HT1080 (cell line): ENCODE data around the gene AFF1. TPM values are rescaled to one million over a fixed set of nuclear protein-coding genes. Genes with fewer than 3 reads are reported as not detected.
"Not testable (repeated sequence)": the region's sequence is repeated elsewhere in the genome, so short reads cannot be mapped to it uniquely, and the experiment has no call there.

Source experiments
- DNase-seq: peaks from one replicate; pipeline ENCODE4 v3.0.0-alpha.2; 2015; ENCODE audit warnings: low read depth
- total RNA-seq: library from RNA; depleted of rRNA; stranded (reverse); fragments of >200 nt; shearing (Covaris generic); gene quantifications from 2 replicates; pipeline ENCODE4 v1.2.3, GENCODE V29; 2014

AFF1 gene
- total RNA-seq, 1 experiment from 2014 or later, result 13.5 TPM

DNA sequence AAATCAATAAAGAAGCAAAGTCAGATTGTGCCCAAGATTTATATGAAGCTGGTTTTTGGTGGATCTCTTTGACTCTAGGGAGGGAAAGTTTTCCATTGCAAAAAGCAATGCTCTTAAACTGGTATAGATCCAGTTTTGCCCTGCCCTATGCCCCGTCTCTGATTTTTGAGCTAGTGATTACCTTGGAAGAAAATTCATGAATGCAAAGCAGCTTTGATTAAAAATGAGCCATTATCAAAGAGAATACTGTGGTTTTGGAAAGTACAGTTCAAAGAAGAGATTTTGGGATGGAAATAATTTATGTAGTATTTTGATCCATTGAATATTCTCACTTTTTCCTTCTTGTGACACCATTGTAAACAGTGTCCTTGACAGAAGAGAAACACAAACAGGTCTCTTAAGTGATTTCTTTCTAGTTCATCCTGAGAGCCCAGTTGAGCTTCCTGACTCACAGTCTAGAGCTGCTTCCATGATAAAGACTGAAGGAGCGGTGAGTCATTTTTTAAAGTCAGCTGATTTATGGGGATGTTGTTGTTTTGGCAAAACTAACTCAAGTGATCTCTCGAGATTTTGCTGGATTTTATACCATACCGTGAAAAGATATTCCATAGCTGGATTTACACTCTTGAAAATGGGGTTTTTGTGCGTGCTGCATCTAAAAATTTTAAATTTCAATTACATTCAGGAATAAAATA, 76.7 kb downstream of the AFF1 start:
- peak; percentile 87 for DNase-seq

DNA sequence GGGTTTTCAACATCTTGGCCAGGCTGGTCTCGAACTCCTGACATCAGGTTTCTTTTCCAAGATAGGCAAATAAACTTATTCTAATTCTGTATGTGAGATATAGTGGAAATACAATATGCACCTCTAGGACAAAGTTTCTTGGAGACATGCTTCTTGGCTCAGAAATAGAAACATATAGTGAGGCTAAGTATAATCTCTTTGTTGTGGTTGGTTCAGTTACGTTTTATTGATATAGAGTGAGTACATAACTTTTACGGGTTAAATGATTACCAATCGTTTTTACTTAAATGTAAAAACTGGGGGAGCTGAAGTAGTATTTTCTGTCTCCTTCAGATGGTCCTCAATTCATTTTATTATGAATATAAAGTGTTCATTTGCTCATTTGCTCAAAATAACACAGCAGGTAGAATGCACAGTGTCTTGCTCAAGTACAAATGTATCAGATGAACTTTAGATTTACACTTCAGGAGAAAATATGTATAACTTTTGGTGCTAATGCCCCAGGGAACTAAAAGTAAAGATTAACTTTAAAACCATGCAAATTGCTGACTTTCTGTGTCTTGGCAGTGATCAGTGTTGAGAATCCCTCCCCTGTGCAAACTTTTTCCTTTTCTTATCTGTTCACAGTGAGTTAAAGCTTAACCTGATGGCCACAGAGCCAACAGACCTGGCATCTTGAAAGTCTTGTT, 77.6 kb downstream of the AFF1 start:
- DNase-seq, result no peak

DNA sequence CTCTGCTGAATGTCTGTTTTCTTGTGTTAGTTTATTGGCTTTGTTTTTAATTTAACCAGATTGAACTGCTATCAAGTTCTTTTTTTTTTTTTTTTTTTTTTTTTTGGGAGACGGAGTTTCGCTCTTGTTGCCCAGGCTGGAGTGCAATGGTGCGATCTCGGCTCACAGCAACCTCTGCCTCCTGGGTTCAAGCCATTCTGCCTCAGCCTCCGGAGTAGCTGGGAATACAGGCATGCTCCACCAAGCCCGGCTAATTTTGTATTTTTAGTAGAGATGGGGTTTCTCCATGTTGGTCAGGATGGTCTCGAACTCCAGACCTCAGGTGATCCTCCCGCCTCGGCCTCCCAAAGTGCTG, 78.1 kb downstream of the AFF1 start:
- DNase-seq, result not testable (repeated sequence)

DNA sequence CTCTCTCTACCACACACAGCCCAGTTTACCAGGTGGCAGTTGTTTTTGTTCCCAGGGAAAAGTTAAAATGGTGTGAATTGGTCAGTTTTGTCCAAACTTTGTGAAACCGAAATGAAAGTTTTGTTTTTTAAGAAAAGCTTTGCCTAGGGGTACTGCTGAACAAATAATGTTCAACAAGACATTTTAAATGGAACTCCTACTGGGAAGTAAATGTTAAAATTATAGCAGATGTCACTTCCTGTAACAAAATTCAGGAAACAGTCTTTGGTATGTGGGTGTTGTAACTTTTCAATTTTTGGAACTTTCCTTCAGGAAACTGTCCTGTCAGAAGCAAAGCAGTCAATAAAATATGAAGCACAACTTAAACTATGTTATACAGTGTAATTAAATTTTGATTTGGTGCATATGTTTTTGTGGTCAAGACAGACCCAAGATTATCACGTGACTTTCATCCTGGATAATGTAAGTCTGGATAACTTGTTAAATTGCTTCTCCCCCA, 79.5 kb downstream of the AFF1 start:
- peak; percentile 15 for DNase-seq

DNA sequence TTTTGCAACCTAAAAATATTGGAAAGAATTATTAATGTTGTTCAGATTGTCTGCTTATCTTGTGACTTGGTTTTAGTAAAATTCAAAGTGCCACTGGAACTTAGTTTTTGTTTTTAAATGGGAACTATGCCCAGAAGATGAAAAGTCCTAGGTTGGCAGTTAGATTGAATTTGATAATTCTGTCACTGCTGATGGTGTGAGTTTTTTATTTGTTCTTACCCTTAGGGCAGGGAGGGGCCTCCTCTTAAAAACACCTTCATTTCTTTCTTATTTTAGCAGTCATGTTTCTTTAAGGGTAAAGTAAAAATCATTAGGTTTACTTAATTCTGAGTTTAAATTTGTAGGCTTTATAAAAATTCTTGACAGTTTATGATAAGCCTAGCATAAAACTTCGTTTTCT, 80.6 kb downstream of the AFF1 start:
- DNase-seq, result no peak

DNA sequence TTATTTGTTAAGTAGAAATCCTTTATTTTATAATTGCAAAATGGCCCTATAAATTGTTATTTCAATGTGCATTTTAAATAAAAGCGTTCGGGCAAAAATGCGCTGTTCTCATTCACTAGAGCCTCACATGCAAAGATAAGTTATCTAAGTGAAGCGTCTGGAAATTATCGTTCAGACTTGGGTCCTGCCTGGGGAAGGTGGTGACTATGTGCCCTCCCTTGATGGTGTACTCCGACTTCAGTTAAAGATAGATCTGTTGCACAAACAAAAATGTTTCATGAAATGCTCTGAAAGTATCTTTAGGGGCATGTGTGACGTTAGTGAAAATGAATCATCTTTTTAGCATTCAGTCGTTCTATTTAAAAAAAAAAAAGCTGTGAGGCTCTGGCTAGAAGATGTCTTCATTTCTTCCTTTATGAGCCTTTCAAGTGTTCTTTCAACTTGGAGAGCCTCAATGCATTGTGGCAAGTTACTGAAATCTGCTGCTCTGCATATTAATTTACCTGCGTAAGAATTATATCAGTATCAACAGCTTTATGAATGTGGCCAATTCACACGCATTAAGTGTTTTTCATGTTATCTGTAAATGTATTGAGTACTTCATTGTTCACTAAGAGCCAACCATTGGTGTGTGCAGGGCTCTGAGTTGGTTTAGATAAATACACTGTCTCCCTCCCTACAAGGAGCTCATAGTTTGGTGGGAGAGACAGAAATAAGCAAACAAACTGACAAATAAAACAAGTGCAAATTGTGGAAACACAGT, 83.0 kb downstream of the AFF1 start:
- no peak for DNase-seq

DNA sequence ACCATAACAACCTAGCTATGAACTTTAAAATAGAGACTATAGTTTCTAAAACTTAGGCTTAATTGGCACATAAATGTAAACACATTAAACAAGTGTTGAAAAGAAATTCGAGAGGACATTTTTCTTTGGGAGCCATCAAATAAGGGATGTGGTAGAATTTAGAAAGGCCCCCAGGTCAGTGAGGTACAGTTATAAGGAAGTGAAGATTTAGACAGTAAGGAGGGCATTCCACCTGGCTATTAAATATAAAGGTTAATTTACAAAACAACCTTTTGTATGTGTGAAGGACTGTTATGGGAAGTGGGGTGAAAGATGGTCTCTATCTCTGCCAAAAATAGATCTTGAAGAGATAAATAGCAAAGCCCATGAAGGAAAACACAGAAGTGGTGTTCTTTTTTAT, 83.9 kb downstream of the AFF1 start:
- no peak for DNase-seq

DNA sequence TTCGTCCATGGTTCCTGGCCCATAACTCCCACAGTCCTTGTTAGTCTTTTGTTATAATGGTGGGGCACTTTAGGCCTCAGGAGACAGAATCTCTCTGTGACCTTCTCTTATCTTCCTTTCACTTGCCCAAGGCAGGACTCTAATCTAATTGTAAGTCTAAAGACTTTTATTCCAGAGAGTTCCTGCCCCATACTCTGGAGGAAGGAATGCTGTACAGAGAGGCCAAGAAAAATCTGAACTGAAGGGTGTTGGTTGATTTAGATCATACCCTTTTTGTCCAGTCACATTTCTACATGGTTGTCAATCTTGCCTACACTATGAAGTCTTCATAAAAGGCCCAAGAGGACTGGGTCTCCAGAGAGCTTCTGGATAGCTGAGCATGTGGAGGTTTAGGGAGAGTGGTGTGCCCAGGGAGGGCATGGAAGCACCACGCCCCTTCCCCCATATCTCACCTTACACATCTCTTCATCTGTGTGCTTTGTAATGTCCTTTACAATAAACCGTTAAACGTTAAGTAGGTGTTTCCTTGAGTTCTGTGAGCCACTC, 84.5 kb downstream of the AFF1 start:
- DNase-seq, result no peak

DNA sequence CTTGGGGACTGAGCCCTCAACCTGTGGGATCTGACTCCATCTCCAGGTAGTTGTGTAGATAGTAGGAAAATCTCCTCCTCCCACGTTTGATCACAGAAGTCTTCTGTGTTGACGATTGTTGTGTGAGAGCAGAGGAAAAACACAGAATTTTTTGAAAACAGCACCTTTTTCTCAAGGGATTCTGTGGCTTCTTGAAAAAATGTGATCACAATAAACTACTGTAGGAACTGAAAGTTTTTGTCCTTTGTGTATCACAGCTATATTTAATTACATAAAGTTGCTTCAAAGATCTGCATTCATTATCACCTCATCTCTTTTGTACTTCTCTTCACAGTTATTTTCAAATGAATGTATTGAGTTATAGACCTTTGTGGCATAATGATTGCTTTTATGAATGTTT, 85.1 kb downstream of the AFF1 start:
- DNase-seq, result no peak

DNA sequence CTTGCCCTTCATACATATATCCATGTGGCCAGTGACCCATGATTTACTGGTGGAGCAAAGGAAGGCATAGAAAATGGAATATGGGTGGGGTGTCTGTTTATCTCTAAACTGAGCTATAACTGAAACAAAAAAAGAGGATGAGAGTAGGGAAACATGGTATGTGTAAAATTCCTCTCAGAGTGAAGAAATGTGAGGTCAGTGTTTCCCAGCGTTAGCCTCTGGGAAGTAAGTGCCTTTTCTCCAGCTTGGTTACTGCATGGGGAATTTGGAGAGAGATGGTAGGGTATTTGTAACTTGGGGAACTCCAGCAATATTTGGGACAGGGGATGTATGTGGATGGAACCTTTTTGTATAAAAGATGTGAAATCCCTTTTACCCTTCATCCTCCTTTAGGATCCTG, 89.4 kb downstream of the AFF1 start:
- DNase-seq, result no peak

DNA sequence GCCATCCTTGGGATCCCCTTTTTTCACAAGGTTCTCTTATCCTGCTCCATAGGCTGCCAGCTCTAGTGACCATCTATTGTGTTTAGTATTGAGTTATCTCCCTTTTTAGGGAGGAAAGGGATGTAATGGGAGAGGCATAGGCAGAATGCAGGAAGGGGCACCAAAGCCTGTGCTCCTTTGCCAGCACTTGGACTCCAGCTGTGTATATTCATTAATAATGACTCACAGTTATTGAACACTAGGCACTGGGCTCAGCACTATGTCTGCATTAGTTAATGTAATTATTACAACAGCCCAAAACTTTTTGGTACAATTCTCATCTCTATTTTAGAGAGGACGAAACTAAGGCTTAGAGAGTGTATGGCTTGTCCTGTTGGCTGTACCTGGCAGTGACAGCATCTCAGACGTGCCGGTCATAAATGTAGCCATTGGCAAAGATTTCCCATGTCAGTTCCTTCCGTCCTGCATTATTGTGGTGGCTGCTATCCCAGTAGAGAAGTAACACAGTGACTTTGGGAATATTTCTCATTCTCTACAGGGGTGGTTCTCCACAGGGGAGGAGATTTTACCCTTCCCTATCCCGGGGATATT, 90.3 kb downstream of the AFF1 start:
- no peak for DNase-seq

DNA sequence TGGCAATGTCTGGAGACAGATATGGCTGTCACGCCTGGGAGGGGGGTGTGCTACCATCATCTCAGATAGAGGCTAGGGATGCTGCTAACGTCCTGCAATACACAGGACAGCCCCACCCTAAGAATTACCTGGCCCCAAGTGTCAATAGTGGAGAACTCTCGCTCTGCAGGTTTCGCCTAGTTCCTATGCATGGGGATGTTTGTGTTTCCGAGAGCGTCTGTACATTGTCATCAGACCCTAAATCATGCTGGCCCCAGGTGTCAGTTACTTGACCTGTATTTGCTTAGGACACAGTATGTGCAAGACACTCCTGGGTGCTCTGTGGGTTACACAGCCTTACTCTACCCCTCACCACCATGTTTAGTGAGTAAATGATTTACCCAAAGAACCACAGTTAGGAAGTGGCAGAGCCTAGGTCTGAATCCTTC, 90.8 kb downstream of the AFF1 start:
- DNase-seq, result no peak

DNA sequence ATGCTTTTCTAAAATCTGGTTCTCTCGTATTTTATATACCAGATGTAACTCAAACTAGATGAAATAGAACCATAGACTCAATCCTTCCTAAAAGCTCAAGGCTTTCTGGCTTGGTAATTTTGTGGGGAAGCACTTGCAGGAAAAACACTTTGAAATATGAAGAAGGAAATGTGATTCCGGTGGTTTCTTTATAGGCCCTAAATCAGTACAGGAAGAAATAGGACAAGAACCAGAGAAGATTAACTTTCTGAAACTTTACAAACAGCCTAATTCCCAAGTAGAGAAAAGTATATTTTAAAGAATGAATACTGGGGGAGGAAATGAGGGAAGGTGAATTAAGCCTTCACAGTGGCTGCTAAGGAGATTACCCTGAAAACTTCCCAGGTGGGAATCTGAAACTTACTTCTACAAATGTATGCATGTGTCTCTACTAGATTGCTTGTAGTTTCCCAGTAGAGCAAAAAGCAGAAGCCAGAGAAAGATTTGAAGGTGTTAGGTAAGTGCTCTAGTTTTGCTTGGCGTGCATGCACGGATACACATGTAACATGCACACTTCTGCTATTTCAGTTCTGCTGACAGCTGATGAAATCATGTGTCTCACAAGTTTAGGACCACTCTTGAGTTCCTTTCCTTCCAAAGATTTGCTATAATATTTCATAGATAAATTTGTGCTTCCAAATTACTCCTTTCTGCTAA, 92.1 kb downstream of the AFF1 start:
- DNase-seq, result no peak

DNA sequence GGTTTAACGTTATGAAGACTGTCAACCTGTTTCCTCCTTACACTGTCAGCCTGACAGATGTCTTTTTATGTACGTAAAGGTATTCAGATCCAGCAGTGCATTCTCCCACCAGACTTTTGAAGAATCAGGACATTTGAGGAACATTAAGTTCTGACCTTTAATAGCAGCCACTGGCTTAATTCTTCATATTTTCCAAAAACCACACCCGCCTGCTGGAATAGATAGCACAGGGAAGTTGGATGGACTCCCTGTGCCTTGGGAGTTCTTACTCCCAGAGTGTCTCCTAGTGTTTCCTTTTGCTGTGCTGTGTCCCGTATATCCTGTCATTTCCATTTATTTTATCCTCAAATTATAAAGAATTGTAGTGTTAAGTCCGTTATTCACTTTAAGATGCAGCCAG, 94.5 kb downstream of the AFF1 start:
- DNase-seq, result no peak

DNA sequence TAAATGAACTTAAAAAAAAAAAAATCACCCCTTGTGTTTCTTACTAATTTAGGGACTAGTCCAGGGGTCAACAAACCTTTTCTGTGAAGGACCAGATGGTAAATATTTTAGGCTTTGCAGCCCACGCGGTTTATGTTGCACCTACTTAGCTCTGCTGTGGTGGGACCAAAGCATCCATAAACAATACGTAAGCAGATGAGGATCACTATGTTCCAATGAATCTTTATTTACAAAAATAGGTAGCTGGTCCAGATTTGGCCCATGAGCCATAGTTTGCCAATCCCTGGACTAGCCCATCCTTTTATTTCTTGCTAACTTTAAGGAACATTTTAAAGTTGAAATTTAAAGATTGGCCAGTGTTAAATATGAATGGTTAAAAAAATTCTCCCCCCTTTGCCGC, 95.3 kb downstream of the AFF1 start:
- DNase-seq, result no peak

DNA sequence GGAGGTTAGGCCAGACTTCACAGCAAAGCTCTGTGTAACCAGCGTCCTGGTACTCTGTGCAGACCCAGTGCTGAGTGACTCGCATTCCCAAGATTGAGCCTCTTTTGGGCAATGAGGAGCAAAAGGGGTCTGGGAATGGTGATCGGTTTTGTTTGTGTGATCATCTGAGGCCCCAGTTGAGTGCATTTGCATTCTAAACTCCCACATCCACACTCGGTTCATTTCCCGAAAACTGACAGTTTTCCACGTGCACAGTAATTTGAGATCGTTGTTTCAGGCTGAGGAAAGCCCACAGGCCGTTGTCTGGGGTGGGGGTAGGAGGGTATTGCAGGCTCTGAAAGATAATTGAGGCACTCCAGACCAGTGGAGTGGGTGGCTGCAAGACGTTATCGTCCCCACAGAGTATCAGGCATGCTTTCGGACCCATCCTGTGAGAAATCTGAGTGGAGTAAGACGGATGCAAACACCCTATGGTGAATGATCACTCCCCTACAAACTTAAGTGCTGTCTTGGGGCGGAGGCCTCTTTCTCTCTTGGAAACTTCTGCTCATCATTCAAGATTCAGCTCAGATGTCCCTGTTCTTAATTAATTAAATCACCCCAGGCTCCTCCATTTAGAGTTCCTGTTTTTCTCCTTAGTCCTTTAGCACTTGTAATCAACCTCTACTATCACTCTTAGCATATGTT, 96.1 kb downstream of the AFF1 start:
- DNase-seq, result no peak

DNA sequence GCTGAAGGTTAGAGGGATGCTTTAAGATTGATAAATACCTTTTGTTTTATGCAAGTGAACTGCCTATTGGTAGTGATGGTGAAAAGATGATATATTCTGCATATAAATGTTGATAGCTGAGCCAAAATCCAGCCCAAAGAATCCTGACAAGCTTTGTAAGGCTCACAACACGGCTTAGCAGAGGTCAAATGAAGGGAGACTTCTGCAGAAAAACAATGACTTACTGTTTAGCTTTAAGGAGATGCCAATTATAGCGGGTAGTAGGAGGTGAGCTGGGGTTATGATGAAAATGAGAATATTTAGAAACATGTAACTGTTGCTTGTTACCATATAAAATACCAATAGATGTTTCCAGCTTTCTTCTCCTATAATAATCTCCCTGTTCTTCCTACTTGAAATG, 97.1 kb downstream of the AFF1 start:
- peak; percentile 9 for DNase-seq

DNA sequence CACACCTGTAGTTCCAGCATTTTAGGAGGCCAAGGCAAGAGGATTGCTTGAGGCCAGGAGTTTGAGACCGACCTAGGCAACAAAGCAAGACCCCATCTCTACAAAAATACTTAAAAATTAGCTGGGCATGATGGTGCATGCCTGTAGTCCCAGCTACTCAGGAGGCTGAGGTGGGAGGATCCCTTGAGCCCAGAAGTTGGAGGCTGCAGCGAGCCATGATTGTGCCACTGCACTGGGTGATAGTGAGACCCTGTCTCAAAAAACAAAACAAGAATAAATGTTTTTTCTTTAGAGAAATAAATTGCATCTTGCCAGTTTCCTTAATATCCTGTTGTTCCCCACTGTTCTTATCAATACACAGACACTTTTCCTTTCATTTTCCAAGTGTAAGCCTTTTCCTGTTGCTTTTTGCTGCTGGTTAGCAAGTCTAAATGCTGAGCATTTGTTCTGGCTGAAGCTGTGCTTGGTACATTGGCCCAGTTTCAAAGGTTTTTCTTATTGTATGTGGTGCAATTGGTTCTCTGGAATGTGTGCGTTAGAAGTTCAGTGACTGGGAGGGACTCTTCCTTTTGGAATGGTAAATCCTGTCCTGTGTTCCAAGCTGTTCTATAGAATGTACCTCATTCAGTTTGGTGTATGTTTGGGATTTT, 98.2 kb downstream of the AFF1 start:
- DNase-seq, result peak; percentile 51

DNA sequence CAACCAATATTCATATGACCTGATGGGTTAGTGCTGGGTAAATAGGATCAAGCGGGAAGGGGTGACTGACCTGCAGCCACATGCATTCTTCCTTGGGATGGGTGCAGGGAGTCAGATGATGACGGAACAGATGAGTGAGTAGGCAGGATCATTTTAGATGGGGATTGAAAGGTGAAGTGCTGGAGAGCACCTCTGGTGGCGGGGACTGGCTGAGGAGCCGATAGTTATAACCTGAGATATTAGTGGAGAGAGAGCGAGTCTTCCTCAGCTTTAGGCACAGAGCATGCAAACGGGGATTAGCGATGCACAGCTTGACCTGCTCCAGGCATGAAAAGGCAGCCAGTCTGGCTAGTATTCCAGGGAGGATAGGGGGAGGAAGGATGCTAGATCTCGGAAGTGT, 99.1 kb downstream of the AFF1 start:
- no peak for DNase-seq

DNA sequence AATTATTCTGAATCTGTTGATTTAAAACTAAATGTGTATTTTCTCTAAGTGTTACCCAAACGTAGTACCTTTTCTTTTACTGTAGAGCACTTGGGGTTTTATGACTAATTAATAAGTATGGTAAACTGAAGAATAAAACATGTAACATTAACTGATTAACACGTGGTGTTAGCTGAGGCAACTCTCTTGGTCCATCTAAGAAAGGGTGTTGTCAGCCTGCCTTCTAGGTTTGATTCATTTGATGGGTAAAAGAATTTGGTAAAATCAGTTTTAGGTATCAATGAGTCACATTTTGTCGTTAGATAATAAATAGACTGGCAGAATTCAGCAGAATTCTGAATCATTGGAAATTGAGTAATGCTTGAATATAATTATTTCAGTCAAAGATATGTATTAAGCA, 99.7 kb downstream of the AFF1 start:
- DNase-seq, result no peak
